ENCODE measurements around the gene NCAPG2. TPM values are rescaled to one million over a fixed set of nuclear protein-coding genes. Genes with fewer than 3 reads are reported as not detected.

NCAPG2 gene
- total RNA-seq, 4 donors from 2014 or later, result 3.4 to 9.0 (median 4.3) TPM

- intact Hi-C loops (cut with DNase I; ENCODE audit: low total_unique reads) (no loop called here), in situ Hi-C loops (cut with MboI; ENCODE audit: low pct_ligation_motif_present in 1 of 4, low pct_unique_long_range_greater_than_20kb in 1 of 4, low sequenced_read_pairs in 3 of 4) (no loop called here)
- H3K27me3 ChIP-seq, result no peaks in the 10 kb centered on the region
- H3K27ac ChIP-seq, result no peak overlapping the region
- no peaks in the 10 kb centered on the region for H3K4me1 ChIP-seq
- peaks cover 0 to 47% (median 16%) of the 10 kb centered on the region in 4 donors for H3K36me3 ChIP-seq
- WGBS, 2 donors (ENCODE audit: low coverage in 1 of 2), result 88 to 89% methylated on average over 19 of the region's 19 CpGs
- DNase-seq, result no peak
- no peak overlapping the region for H3K4me3 ChIP-seq
- no peaks in the 10 kb centered on the region for H3K9me3 ChIP-seq
- TF ChIP-seq CTCF (IDR thresholded peaks at IDR 0.05) (peak in 3 of 5 experiments; percentile 5 to 9 (median 6)), POLR2A (IDR thresholded peaks at IDR 0.05) (no peak)
Measured at GRCh38 chr7:158733775-158734494, 29.3 kb upstream of the NCAPG2 start.

- H3K27ac ChIP-seq, result peak overlapping the region in 2 of 4 donors; percentile 13 to 36
- WGBS, 2 donors (ENCODE audit: low coverage in 1 of 2), result 64 to 70% methylated on average over 1 of the region's 1 CpG
Measured at GRCh38 chr7:158733220-158733519, 28.6 kb upstream of the NCAPG2 start.

GRCh38 chr7:158732494-158733219, 28.1 kb upstream of the NCAPG2 start:
- intact Hi-C loops (cut with DNase I; ENCODE audit: low total_unique reads), result no loop called here
- TF ChIP-seq EP300 (IDR thresholded peaks at IDR 0.05; ENCODE audit: low read depth) (no peak), POLR2A (IDR thresholded peaks at IDR 0.05) (no peak), CTCF (IDR thresholded peaks at IDR 0.05) (no peak), POLR2AphosphoS5 (IDR thresholded peaks at IDR 0.05) (no peak)

More at GRCh38 chr7:158733220-158733519, 28.6 kb upstream of the NCAPG2 start:
- Histone ChIP-seq H3K36me3 (peaks cover 0 to 40% (median 13%) of the 10 kb centered on the region in 4 donors), H3K4me3 (no peak overlapping the region), H3K9me3 (no peaks in the 10 kb centered on the region), H3K27me3 (no peaks in the 10 kb centered on the region), H3K4me1 (no peaks in the 10 kb centered on the region)
- peak in 1 of 3 donors; percentile 27 for TF ChIP-seq POLR2AphosphoS5 (IDR thresholded peaks at IDR 0.05)
- TF ChIP-seq POLR2A (IDR thresholded peaks at IDR 0.05), result no peak
- TF ChIP-seq EP300 (IDR thresholded peaks at IDR 0.05; ENCODE audit: low read depth), result peak; percentile 80
- no peak for TF ChIP-seq CTCF (IDR thresholded peaks at IDR 0.05)
- in situ Hi-C loops (cut with MboI; ENCODE audit: low pct_ligation_motif_present in 1 of 4, low pct_unique_long_range_greater_than_20kb in 1 of 4, low sequenced_read_pairs in 3 of 4) (no loop called here), intact Hi-C loops (cut with DNase I; ENCODE audit: low total_unique reads) (no loop called here)
- no peak for DNase-seq

GRCh38 chr7:158731761-158732160, 27.2 kb upstream of the NCAPG2 start:
- in situ Hi-C loops (cut with MboI; ENCODE audit: low pct_ligation_motif_present in 1 of 4, low pct_unique_long_range_greater_than_20kb in 1 of 4, low sequenced_read_pairs in 3 of 4), result no loop called here
- Histone ChIP-seq H3K36me3 (peaks cover 0 to 30% (median 7%) of the 10 kb centered on the region in 4 donors), H3K4me3 (no peak overlapping the region), H3K9me3 (no peaks in the 10 kb centered on the region), H3K4me1 (no peaks in the 10 kb centered on the region), H3K27me3 (no peaks in the 10 kb centered on the region), H3K27ac (no peak overlapping the region)
- DNase-seq, result no peak
- intact Hi-C loops (cut with DNase I; ENCODE audit: low total_unique reads), result no loop called here
- TF ChIP-seq POLR2A (IDR thresholded peaks at IDR 0.05), result no peak
- no peak for TF ChIP-seq CTCF (IDR thresholded peaks at IDR 0.05)
- no peak for TF ChIP-seq POLR2AphosphoS5 (IDR thresholded peaks at IDR 0.05)
- TF ChIP-seq EP300 (IDR thresholded peaks at IDR 0.05; ENCODE audit: low read depth), result no peak
- 91 to 92% methylated on average over 4 to 6 of the region's 6 CpGs for WGBS, 2 donors (ENCODE audit: low coverage in 1 of 2)

More at GRCh38 chr7:158732494-158733219, 28.1 kb upstream of the NCAPG2 start:
- no peaks in the 10 kb centered on the region for H3K27me3 ChIP-seq
- no peak for DNase-seq
- no peaks in the 10 kb centered on the region for H3K9me3 ChIP-seq
- peaks cover 0 to 38% (median 11%) of the 10 kb centered on the region in 4 donors for H3K36me3 ChIP-seq
- peak overlapping the region in 2 of 4 donors; percentile 13 to 36 for H3K27ac ChIP-seq
- in situ Hi-C loops (cut with MboI; ENCODE audit: low pct_ligation_motif_present in 1 of 4, low pct_unique_long_range_greater_than_20kb in 1 of 4, low sequenced_read_pairs in 3 of 4), result no loop called here
- 79 to 89% methylated on average over 6 to 10 of the region's 10 CpGs for WGBS, 2 donors (ENCODE audit: low coverage in 1 of 2)
- no peaks in the 10 kb centered on the region for H3K4me1 ChIP-seq
- H3K4me3 ChIP-seq, result no peak overlapping the region

Measured in transverse colon (tissue), 4 donors.